GM12873 (cell line): ENCODE data around the gene ESD.
A peak's percentile ranks its signal among the peaks of the same experiment; 100 is the strongest.

Experiments used
- TF ChIP-seq, protein P1 (sequence below): IDR thresholded peaks from 2 replicates; pipeline ENCODE4 v1.5.1; 2012; ENCODE audit warnings: low read depth, mild to moderate bottlenecking, moderate library complexity, low read length, control low read depth; ENCODE audit not compliant: insufficient read depth; ENCODE audit errors: missing control alignments

Gene ESD

DNA sequence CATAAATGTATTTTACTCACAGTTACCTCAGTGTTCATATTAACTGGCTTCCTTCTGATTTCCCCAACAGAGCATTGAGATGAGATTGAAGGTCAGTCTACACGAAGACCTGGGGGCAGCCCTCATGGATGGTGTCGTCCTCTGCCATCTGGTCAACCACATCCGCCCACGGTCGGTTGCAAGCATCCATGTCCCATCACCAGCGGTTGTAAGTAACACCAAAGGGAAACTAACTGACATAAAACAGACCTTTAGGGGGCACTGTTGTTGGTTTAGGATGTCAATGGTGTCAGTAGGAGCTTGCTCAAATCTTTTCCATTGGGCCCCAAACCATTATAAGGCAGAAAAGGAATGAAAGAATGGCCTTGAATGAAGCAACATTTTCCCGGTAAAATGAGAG, 68.2 kb downstream of the ESD start:
- TF ChIP-seq, protein P1, sequence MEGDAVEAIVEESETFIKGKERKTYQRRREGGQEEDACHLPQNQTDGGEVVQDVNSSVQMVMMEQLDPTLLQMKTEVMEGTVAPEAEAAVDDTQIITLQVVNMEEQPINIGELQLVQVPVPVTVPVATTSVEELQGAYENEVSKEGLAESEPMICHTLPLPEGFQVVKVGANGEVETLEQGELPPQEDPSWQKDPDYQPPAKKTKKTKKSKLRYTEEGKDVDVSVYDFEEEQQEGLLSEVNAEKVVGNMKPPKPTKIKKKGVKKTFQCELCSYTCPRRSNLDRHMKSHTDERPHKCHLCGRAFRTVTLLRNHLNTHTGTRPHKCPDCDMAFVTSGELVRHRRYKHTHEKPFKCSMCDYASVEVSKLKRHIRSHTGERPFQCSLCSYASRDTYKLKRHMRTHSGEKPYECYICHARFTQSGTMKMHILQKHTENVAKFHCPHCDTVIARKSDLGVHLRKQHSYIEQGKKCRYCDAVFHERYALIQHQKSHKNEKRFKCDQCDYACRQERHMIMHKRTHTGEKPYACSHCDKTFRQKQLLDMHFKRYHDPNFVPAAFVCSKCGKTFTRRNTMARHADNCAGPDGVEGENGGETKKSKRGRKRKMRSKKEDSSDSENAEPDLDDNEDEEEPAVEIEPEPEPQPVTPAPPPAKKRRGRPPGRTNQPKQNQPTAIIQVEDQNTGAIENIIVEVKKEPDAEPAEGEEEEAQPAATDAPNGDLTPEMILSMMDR = peak; percentile 40

DNA sequence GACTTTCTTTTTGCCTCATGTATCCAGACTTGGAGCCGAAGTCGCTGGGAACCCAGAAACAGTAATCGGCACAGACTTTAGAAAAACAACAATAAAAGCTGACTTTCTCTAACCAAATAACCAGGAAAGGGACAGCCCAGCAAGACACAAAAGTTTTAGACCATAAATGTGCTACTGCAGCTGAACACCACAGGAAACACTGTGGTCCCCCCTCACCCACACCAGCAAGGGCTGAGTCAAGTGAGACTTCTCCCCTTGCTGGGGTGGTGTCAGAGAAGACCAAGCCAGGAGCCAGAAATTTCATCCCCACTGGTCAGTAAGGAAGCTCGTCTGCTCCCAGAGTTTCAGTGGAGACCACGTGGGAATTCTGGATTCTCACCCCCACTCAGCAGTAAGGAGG, 70.6 kb downstream of the ESD start:
- TF ChIP-seq, protein P1 = no peak
